Natural killer cell (primary cell): ENCODE measurements around the gene SAMD10. TPM values are rescaled to one million over a fixed set of nuclear protein-coding genes. Genes with fewer than 3 reads are reported as not detected.

ENCODE experiments used
- ATAC-seq, 3 donors: fragments of 150-1000 bp in 2 of 3; fragments of 200-7000 bp in 1 of 3; cut with Tn5 transposase; 1 replicate in 1 of 3; 2 replicates in 2 of 3; pipeline ENCODE4 v1.10.0; 2021; ENCODE audit warnings: mild to moderate bottlenecking in 2 of 3, moderate library complexity in 2 of 3
- DNase-seq, 2 donors: peaks; one replicate each; pipeline versions ENCODE4 v3.0.0 to v3.0.0-alpha.2; 2013 to 2021; ENCODE audit warnings: mixed read lengths in 1 of 2
- H3K27ac ChIP-seq: one replicate; pipeline ENCODE4 v1.5.1; 2013; ENCODE audit warnings: mild to moderate bottlenecking, low read length
- H3K27me3 ChIP-seq: one replicate; pipeline ENCODE4 v1.6.1; 2013; ENCODE audit warnings: low read length; ENCODE audit not compliant: control insufficient read depth, insufficient read depth
- H3K36me3 ChIP-seq: one replicate; pipeline ENCODE4 v1.6.1; 2013; ENCODE audit warnings: low read length; ENCODE audit not compliant: control insufficient read depth, insufficient read depth
- H3K4me1 ChIP-seq: one replicate; pipeline ENCODE4 v1.6.1; 2013; ENCODE audit warnings: low read length; ENCODE audit not compliant: control insufficient read depth, insufficient read depth
- H3K4me3 ChIP-seq: one replicate; pipeline ENCODE4 v1.5.1; 2013; ENCODE audit warnings: low read length
- H3K9me3 ChIP-seq: one replicate; pipeline ENCODE4 v1.6.1; 2013; ENCODE audit warnings: low read length; ENCODE audit not compliant: control insufficient read depth, insufficient read depth
- H3K27ac Mint-ChIP-seq, 2 donors: one replicate each; pipeline ENCODE4 v1.8.0; 2022; ENCODE audit warnings: mild to moderate bottlenecking in 2 of 2, mixed read lengths in 2 of 2, moderate library complexity in 1 of 2
- H3K27me3 Mint-ChIP-seq, 2 donors: one replicate each; pipeline ENCODE4 v1.8.0; 2022; ENCODE audit warnings: low read depth in 2 of 2, mixed read lengths in 2 of 2
- H3K36me3 Mint-ChIP-seq: one replicate; pipeline ENCODE4 v1.8.0; 2022; ENCODE audit warnings: mixed read lengths
- H3K4me1 Mint-ChIP-seq, 2 donors: one replicate each; pipeline ENCODE4 v1.8.0; 2022; ENCODE audit warnings: mixed read lengths in 2 of 2
- H3K4me3 Mint-ChIP-seq: one replicate; pipeline ENCODE4 v1.8.0; 2022; ENCODE audit warnings: mild to moderate bottlenecking, moderate library complexity, mixed read lengths
- H3K9me3 Mint-ChIP-seq, 2 donors: one replicate each; pipeline ENCODE4 v1.8.0; 2022; ENCODE audit warnings: mixed read lengths in 2 of 2
- CTCF ChIP-seq: fragments of 200-600 bp; IDR thresholded peaks from one replicate; pipeline ENCODE4 v1.8.0; 2022; ENCODE audit warnings: antibody characterized with exemption
- WGBS: methylation state at CpG from one replicate; pipeline ENCODE4 v1.1.7; 2013; ENCODE audit warnings: missing lambda C conversion rate; ENCODE audit not compliant: insufficient coverage; 5-methylcytosine and 5-hydroxymethylcytosine counted together
- intact Hi-C: fragments of 100-400 bp; cut with micrococcal nuclease; formaldehyde crosslinking; loops from one replicate; pipeline ENCODE4 v1.14.2; 2022
- total RNA-seq, 4 donors: library from RNA; stranded (reverse); fragments of 120-200 nt in 1 of 4; gene quantifications; one replicate each; pipeline versions ENCODE4 v1.2.3 to v1.2.4, GENCODE V29; 2013 to 2022

SAMD10 gene
- total RNA-seq, 3 donors from 2014 or later (not counting 1 experiment from before 2014, with no cell fraction given), result 15.2 to 22.3 (median 17.6) TPM

GRCh38 chr20:63964412-63964811 is 15.0 kb downstream of the SAMD10 start:
- 97% methylated on average over 16 of the region's 16 CpGs for WGBS
- Histone ChIP-seq H3K4me3 (no peak overlapping the region), H3K36me3 (peaks cover 4% of the 10 kb centered on the region), H3K27me3 (no peaks in the 10 kb centered on the region), H3K9me3 (no peaks in the 10 kb centered on the region), H3K4me1 (peaks cover 9% of the 10 kb centered on the region), H3K27ac (no peak overlapping the region)
- no peak overlapping the region for H3K4me3 Mint-ChIP-seq
- no peaks in the 10 kb centered on the region for H3K27me3 Mint-ChIP-seq
- intact Hi-C loops, result no loop called here
- no peak overlapping the region for H3K27ac Mint-ChIP-seq
- H3K36me3 Mint-ChIP-seq, result no peaks in the 10 kb centered on the region
- TF ChIP-seq CTCF, result no peak
- H3K9me3 Mint-ChIP-seq, result no peaks in the 10 kb centered on the region
- ATAC-seq (no peak), DNase-seq (no peak)
- peaks cover 8% of the 10 kb centered on the region in 2 donors for H3K4me1 Mint-ChIP-seq

- H3K36me3 ChIP-seq, result peaks cover 4% of the 10 kb centered on the region
- 98% methylated on average over 16 of the region's 16 CpGs for WGBS
- peaks cover 6% of the 10 kb centered on the region in 2 donors for H3K4me1 Mint-ChIP-seq
These were observed 15.6 kb downstream of the SAMD10 start for GRCh38 chr20:63963784-63964301.

DNA sequence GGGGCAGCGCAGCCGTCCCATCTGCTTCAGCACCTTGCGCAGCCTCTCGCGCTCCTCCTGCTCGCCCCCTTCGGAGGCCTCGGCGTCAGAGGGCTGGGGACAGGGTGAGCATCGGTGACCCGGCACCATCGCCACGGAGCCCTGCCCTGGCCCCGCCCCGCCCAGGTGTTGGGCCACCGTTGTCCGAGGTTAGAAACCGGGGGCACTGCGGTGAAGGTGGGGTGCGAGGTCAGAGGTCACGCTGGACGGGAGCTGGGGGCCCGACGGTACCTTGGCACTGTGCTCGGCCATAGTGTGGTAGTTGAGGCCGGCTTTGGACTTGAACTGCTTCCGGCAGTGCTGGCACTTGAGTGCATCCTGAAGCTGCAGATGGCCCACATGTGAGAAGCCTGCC is 16.1 kb downstream of the SAMD10 start:
- H3K9me3 ChIP-seq, result no peaks in the 10 kb centered on the region

More at GRCh38 chr20:63963784-63964301, 15.6 kb downstream of the SAMD10 start:
- Mint-ChIP-seq H3K27me3 (no peaks in the 10 kb centered on the region), H3K27ac (no peak overlapping the region), H3K4me3 (no peak overlapping the region), H3K9me3 (no peaks in the 10 kb centered on the region), H3K36me3 (no peaks in the 10 kb centered on the region)
- Histone ChIP-seq H3K9me3 (no peaks in the 10 kb centered on the region), H3K27me3 (no peaks in the 10 kb centered on the region), H3K4me3 (no peak overlapping the region), H3K4me1 (peaks cover 5% of the 10 kb centered on the region), H3K27ac (no peak overlapping the region)
- DNase-seq, result no peak
- no peak for ATAC-seq
- intact Hi-C loops, result no loop called here
- no peak for TF ChIP-seq CTCF

More for the DNA sequence above, 16.1 kb downstream of the SAMD10 start:
- no peaks in the 10 kb centered on the region for H3K9me3 Mint-ChIP-seq
- ATAC-seq, result no peak
- no peaks in the 10 kb centered on the region for H3K27me3 ChIP-seq
- WGBS, result 98% methylated on average over 27 of the region's 27 CpGs
- H3K27ac ChIP-seq, result no peak overlapping the region
- H3K27ac Mint-ChIP-seq, result no peak overlapping the region
- no peak for TF ChIP-seq CTCF
- H3K4me3 ChIP-seq, result no peak overlapping the region
- no peak overlapping the region for H3K4me3 Mint-ChIP-seq
- H3K4me1 ChIP-seq, result peaks cover under 1% of the 10 kb centered on the region
- intact Hi-C loops, result no loop called here
- peaks cover 4% of the 10 kb centered on the region for H3K36me3 ChIP-seq
- no peaks in the 10 kb centered on the region for H3K27me3 Mint-ChIP-seq
- H3K4me1 Mint-ChIP-seq, result peaks cover under 1 to 1% of the 10 kb centered on the region in 2 donors
- no peaks in the 10 kb centered on the region for H3K36me3 Mint-ChIP-seq
- DNase-seq, result no peak
